Posterior cingulate gyrus (tissue), 11 donors: Measurements from ENCODE around the gene LDLRAD3.
"Not testable (repeated sequence)": the region's sequence is repeated elsewhere in the genome, so short reads cannot be mapped to it uniquely, and the experiment has no call there.

Experiments
- DNase-seq, 10 donors: peaks; one replicate each; pipeline versions ENCODE4 v3.0.0 to v3.0.0-alpha.2; 2020 to 2021; ENCODE audit warnings: mixed read lengths in 3 of 10
- intact Hi-C: fragments of 100-400 bp; cut with DNase I; formaldehyde crosslinking; loops from one replicate; pipeline ENCODE4 v1.15.1; 2023

The LDLRAD3 gene

DNA sequence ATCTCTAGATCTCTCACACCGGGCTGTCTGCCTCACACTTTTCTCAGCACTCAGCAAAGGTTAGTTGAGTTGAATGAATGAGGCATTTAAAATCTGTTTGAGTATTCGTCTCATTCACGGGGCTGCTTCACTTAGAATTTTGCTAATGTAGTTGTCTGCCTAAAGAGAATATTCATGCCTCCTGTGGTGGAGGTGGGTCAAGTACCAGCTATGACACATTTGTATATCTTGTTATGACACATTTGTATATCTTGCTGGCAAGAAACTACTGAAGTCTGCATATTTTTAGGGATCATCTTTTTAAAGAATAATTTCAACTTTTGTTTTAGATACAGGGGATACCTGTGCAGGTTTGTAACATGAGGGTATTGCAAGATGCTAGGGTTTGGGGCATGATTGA lies 43.1 kb downstream of the LDLRAD3 start:
- DNase-seq, result no peak
- intact Hi-C loops, result no loop called here

DNA sequence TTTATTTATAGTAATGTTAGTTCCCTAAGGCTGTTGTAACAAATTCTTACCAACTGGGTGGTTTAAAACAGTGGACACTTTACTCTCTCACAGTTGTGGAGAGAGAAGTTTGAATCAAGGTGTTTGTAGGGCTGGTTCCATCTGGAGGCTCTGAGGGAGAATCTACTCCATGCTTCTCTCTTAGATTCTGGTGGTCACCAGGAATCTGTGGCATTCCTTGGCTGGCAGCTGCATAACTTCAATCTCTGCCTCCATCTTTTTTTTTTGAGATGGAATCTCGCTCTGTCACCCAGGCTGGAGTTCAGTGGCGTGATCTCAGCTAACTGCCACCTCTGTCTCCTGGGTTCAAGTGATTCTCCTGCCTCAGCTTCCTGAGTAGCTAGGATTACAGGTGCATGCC lies 46.3 kb downstream of the LDLRAD3 start:
- intact Hi-C loops, result no loop called here
- no peak for DNase-seq

DNA sequence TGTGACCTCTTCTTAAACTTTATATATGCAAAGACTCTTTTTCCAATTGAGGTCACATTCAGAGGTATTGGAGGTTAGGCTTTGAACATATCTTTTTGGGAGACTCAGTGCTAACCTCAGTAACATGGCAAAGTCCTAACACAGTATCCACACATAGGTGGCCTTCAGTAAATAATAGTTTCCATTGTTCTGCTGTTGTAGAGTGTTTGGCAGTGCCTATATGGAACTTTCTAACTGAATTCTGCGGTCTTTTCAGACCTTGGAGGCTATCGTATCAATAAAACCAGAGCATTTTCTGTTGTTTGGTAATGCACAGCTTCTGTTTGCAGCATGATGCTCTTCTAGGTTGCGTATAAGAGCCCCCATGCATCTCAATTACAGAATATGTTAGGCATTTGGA lies 47.0 kb downstream of the LDLRAD3 start:
- DNase-seq, result no peak
- intact Hi-C loops, result no loop called here

DNA sequence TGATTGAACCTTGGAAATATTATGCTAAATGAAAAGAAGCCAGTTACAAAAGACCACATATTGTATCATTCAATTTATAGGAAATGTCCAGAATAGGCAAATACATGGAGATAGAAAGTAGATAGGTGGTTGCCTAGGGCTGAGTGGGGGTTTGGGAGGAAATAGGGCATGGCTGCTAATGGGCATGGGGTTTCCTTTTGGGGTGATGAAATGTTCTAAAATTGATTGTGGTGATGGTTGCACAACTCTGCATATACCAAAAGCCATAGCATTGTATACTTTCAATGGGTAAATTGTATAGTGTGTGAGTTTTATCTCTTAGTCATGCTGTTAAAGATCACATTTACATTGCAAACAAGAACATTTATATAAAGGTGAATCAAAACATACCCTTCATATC lies 48.7 kb downstream of the LDLRAD3 start:
- DNase-seq, result no peak
- intact Hi-C loops, result no loop called here

DNA sequence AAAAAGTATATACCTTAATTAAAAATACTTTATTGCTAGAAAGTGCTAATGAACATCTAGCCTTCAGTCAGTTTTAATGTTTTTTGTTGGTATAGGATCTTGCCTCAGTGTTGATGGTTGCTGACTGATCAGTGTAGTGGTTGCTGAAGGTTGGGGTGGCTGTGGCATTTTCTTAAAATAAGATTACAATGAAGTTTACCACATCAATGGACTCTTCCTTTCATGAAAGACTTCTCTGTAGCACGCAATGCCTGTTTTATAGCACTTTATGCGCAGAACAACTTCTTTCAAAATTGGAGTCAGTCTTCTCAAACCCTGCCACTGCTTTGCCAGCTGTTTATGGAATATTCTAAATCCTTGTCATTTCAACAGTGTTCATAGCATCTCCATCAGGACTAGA lies 50.6 kb downstream of the LDLRAD3 start:
- intact Hi-C loops, result no loop called here
- DNase-seq, result no peak

DNA sequence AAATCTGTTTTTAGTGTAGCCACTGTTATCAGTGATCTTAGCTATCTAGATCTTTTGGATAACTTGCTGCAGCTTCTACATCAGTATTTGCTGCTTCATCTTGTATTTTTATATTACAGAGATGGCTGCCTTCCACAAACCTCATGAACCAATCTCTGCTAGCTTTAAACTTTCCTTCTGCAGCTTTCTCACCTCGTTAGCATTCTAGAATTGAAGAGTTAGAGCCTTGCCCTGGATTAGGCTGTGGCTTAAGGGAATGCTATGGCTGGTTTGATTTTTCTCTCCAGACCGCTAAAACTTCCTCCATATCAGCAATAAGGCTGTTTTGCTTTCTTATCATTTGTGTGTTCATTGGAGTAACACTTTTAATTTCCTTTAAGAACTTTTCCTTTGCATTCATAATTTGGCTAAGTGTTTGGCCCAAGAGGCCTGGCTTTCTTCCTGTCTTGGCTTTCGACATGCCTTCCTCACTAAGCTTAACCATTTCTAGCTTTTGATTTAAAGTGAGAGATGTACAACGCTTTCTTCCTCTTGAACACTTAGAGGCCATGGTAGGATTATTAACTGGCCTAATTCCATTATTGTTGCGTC lies 51.9 kb downstream of the LDLRAD3 start:
- DNase-seq, result no peak
- intact Hi-C loops, result no loop called here

DNA sequence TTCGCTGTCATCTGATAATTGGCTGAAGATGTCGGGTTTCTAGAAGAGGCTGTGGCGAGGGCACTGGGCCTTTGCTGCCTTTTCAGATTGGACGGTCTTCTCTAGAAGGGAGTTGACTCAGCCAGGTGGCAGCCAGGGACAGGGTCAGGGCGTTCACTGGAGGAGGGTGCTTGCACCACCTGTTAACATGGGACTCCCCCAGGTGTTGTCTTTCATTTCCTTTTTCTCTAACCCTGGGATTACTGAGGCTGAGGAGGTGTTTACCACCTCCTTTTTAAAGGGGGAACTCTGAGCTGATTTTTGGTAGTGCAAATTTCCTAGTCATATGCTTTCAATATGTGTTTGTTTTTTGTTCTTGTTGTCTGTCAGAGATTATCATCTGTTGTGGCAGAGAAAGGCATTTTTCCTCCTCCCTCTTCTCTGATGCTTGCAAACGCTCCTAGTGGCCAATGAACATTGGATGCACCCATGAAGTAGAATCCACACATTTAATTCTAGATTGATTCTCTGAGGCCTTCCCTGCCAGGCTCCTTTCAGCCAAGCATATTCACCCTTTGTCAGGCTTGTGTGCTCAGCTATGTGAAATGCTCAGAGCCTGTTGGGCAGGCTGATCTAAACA lies 54.1 kb downstream of the LDLRAD3 start:
- intact Hi-C loops, result no loop called here

DNA sequence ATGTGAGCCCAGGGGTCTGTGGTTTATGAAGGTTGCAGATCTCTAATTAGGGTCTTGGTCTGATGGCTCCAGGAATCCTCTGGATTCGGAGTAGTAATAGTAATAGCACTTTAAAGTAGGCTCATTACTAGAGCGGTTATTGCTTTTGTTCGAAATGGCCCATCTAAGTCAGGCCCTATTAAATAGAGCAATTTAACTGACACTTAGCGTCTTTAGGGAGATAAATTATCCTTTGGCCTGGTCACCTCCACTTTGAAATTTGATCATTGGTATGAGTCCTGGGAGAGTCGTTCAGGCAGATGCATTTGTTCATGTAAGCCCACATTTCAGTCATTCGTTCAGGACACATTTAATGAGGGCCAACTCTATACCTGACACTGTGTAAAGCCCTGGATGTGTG lies 54.8 kb downstream of the LDLRAD3 start:
- no peak for DNase-seq
- intact Hi-C loops, result no loop called here

More for the DNA sequence above, 54.1 kb downstream of the LDLRAD3 start:
- DNase-seq, result no peak

DNA sequence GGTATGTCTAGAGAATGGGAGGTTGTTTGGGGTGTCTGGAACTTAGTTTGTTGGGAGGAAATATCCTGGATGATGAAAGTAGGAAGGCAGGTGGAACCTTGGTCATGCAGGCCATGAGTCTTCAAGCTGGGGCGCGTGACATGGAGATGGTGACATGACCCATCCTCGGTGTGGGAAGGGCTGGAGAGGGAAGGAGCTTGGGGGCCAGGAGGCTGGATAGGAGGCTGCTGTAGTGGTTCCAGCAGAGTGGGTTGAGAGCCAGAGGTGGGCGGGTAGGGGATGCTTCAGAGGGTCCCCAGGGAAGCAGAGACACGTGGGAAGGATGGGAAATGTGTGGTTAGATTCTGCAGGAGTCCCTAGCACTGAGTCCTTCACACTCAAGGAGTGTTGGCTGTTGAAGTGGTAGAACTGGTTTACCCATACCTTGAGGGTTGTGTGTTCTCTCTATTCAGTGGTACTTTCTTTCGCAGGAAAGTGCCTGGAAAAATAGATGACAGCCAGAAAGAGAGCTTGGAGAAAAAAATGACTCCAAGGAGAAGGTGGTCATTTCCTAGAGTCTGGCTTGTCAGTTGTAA lies 56.8 kb downstream of the LDLRAD3 start:
- DNase-seq, result no peak
- intact Hi-C loops, result no loop called here

DNA sequence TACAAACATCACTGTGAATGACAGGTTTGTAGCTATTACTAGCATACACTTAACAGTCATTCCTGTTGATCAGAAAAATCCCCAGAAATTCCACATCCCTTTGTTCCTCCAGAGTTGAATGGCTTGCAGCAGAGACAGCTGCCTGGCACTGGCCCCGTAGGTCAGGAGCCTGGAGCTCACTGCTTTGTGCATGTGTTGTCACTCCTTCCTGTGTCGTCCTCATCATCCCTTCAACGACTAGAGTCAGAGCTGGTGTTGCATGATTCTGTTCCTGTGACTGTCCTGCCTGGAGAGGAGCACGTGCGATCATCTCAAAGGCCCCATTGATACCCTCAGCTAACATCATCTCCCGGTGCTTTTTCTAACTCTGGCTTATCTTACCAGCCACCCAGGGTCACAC lies 58.3 kb downstream of the LDLRAD3 start:
- DNase-seq, result peak in 8 of 10 donors; percentile 21 to 88 (median 54)
- intact Hi-C loops, result no loop called here

DNA sequence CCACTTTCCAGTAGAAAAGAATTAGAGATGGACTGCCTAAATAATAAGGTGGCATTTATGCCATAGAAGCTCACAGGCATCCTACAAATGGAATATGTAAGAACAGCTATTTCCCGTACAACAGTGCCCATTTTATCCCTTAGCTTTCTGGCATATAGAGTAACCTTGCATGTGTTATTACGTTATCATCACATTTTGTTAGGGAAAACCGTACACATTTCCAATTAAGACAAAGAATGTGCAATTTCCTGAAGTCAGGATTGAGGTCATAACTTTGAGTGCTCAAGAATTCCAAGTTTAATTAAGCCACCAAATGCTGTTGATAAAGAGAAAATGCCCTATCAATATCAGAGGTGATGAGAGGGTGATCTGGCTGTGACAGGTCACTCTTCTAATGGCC lies 58.9 kb downstream of the LDLRAD3 start:
- DNase-seq, result no peak
- intact Hi-C loops, result no loop called here

DNA sequence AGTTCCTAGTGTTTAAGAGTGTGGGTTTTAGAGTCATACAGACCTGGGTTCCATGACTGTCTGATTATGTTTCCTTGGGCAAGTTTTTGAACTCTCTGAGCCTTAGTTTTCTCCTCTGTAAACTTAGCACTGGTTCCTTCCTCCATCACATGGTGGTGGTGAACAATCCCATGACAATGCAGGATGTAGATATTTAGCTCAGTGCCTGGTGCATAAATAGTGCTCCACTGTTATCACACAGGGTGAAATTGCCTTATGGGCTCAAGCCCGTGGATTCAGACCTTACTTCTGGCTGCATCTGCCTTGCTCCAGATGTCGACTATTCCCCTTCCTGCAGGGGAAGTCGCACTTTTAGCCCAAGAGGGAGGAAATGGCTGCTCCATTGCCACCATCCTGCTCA lies 62.7 kb downstream of the LDLRAD3 start:
- no peak for DNase-seq
- intact Hi-C loops, result no loop called here

DNA sequence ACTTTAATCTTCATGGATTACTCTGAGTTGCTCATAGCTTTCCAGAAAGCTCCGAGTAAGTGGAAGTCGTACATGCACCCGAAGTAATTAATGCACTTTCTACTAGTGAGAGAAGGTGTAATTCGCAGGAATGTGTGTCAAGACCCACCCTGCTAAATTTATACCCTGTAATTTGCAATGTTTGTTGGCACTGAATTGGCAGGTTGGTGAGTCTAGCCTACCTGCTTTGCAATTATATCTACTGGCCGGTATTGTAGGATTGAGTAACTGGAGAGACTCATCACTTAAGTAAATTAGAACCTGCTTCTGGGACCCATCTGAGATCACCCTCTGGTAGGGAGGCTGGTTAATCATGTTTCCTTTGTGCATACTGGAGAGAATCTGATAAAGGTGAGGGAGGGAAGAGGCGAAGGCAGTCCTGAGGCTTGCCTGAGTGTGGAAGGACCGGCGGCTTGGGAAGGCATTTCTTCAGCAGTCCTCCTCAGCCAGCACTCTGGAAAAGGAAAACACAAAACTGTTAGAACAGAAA lies 63.3 kb downstream of the LDLRAD3 start:
- no peak for DNase-seq
- intact Hi-C loops, result no loop called here

DNA sequence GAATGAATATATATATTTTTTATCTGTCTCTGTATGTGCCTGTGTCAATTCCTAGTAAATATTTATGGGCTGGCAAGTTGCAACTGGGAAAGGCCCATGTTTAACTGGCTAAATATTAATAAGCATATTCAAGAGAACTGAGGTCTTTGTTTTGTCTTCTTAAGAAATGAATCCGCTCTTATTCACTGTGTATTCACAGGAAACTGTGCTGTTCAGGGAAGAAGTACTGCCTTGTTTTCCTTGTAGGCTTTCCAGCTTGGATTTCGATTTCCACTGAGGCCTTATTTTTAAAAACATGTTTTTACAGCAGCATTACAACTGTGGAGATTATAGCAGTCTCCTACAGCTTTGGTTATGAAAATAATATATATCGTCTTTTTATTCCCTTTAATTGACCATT lies 64.7 kb downstream of the LDLRAD3 start:
- DNase-seq, result no peak

DNA sequence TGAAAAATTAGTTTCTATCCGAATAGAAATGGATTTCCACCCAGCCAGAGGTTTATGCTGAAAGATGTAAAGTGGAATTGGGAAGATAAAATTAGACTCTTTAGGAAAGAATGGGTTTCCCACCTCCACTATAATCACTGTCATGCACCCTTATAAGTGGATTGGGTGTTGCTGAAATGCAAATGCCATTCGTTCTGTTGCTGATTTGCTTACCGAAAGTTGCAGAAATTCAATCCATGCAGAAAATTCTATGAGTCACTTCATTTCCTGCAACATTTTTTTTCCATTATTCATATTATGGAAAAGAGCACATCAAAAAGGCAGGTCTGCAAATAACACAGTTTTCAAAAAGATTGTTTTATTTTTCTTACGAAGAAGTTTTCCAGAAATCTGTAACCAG lies 65.6 kb downstream of the LDLRAD3 start:
- no peak for DNase-seq
- intact Hi-C loops, result no loop called here

More for the DNA sequence above, 64.7 kb downstream of the LDLRAD3 start:
- intact Hi-C loops, result no loop called here

DNA sequence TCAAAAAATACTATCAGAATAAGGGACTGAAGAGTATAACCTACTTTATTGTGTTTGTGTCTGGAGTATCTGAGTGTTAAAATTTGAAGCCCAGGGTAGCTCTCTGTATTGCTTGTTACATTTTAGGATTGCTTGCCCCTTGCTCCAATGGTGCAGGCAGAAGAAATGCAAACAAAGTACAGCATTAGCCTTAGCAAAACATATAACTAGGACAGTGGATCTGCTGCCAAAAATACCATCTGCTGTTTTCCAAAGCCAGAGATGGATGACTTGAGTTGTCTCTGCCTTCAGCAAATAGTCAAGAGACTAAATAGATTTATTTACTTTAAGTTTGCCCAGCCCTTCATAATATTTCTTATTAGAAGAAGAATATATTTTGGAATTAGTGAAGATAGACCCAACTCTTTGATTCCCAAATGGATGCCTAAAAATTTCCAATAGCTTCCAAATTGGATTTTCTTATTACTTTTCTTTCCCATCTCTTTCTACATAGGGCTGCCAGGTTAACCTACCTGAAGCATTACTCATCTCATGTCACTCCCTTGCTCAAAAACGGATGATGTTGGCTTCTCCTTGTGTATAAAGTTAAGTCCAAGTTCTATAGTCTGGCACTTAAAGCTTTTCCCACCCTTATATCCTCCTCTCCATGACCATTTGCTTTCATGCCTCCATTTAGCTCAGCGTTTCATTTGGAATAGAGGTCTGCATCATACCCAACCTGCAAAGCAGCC lies 66.3 kb downstream of the LDLRAD3 start:
- DNase-seq, result no peak
- intact Hi-C loops, result no loop called here

DNA sequence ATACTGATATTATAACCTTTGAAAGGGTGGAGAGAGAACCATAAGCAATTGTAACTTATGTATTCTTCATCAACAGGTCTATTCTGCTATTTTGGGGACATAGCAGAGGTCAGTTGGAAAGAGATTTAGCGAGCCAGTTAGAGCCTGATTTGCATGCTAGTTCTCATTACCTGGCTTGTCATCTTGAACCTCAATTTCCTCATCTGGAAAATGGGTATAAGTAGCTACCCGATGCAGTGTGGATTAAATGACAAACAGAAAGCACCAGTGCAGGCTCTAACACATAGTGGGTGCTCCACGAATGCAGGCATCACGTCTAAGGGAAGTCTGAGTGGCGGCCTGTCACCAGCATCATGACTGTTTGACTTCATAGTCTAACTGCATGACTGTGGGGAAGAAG lies 67.7 kb downstream of the LDLRAD3 start:
- no peak for DNase-seq
- intact Hi-C loops, result no loop called here

DNA sequence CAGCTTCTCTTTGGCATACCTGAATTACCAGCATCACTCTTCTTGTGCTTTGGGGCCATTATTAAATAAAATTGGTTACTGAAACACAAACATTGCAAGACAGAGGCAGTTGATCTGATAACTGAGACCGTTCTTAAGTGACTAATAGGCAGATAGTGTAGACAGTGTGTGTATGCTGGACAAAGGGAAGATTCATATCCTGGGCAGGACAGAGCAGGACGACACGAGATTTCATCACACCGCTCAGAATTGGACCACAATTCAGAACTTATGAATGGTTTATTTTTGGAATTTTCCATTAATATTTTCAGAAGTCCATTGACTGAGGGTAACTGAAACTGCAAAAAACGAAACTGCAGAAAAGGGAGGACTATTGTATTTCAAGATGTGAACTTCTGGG lies 68.6 kb downstream of the LDLRAD3 start:
- intact Hi-C loops, result no loop called here
- no peak for DNase-seq

DNA sequence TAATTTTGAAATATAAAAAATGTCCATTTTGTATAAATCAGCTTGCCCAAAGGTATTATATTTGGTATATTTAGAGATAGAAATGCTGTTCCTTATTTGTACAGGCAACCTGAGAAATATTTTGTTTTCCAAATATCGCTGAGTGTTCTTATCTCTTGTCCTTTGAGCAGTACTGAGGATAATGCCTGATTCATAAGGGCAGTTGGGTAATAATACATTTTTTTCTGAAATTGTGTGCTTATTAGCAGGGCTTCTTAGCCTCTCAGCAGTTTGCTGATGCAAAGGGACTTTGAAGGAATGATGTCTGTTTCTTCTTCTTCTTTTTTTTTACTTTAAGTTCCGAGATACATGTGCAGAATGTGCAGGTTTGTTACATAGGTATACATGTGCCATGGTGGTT lies 69.1 kb downstream of the LDLRAD3 start:
- intact Hi-C loops, result no loop called here
- no peak for DNase-seq

DNA sequence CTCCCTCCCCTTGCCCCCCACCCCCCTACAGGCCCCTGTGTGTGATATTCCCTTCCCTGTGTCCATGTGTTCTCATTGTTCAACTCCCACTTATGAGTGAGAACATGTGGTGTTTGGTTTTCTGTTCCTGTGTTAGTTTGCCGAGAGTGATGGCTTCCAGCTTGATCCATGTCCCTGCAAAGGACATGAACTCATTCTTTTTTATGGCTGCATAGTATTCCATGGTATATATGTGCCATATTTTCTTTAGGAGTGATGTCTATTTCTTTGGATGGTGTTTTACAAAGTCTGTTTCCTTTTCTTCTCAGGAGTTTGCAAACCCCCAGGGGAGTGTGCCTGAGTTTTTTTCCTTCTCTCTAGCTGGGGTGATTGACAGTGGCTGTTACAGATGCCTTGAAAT lies 69.6 kb downstream of the LDLRAD3 start:
- DNase-seq, intact Hi-C loops: not testable (repeated sequence)
